Omental fat pad (tissue), 4 donors: Measurements from ENCODE around the gene MSH5. TPM values are rescaled to one million over a fixed set of nuclear protein-coding genes. Genes with fewer than 3 reads are reported as not detected.
"Not testable (repeated sequence)": the region's sequence is repeated elsewhere in the genome, so short reads cannot be mapped to it uniquely, and the experiment has no call there.

Experiments used
- ATAC-seq: fragments of 150-250 bp; one replicate; pipeline ENCODE4 v1.9.1; 2016; ENCODE audit warnings: mild to moderate bottlenecking, moderate library complexity; ENCODE audit not compliant: low FRiP score
- DNase-seq: peaks from one replicate; pipeline ENCODE4 v3.0.0-alpha.2; 2019; ENCODE audit warnings: low spot score
- CTCF ChIP-seq, 3 donors: fragments of 450-650 bp; IDR thresholded peaks; one replicate each; pipeline ENCODE4 v1.5.1; 2016 to 2017; ENCODE audit warnings: antibody characterized with exemption in 3 of 3, mild to moderate bottlenecking in 3 of 3, moderate library complexity in 2 of 3
- total RNA-seq, 4 donors: library from RNA; depleted of rRNA; stranded (reverse); fragments of >200 nt; gene quantifications; one replicate each; pipeline ENCODE4 v1.1.0, GENCODE V29; 2016

MSH5 gene
- total RNA-seq, 4 donors from 2014 or later = 5.4 to 17.0 (median 7.3) TPM

DNA sequence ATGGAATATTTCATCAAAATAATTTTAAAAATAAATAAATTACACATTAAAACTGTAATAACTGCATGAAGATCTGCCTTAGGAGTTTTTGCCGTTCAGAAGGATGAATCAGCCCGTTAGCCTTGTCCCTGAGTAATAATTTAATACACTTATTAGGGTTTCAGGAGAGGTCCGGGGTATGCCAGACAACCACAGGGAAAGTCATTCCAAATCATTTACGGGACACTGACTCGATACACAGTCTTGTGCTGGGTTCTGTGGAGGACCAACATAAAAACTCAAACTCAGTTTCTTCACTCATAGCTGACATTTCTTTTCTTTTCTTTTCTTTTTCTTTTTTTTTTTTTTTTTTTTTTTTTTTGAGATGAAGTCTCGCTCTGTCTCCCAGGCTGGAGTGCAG lies 33.9 kb upstream of the MSH5 start:
- no peak for TF ChIP-seq CTCF (IDR thresholded peaks at IDR 0.05)
- DNase-seq (no peak), ATAC-seq (no peak)

DNA sequence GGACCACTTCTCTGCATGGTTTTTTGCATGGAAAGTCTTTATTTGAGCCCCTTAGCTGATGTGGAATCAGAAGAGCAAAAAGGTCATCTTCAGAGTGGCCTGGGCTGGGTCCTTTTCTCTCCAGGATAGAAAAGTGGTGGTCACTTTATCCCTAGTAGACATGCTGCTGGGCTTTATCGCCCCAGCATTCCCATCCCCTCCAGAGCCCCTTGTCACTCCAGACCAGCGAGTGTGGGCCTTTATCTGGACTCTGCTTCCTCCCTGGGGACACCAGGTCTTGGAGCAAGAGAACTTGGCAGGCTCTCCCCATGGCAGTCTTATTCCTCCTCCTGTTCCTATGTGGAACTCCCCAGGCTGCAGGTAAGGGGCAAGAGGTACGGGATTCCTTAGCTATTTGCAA lies 33.2 kb upstream of the MSH5 start, which contains the start of gene LY6G6F:
Gene LY6G6F, plus strand, starts transcription at position 268 of the 400 bp plus-strand sequence. Its CDS starts 41 bp downstream, at position 309.
- no peak for TF ChIP-seq CTCF (IDR thresholded peaks at IDR 0.05)
- no peak for DNase-seq

GRCh38 chr6:31707701-31708100 lies 32.1 kb upstream of the MSH5 start:
- no peak for DNase-seq
- TF ChIP-seq CTCF (IDR thresholded peaks at IDR 0.05) = no peak
- no peak for ATAC-seq

More for the DNA sequence above, 33.2 kb upstream of the MSH5 start, which contains the start of gene LY6G6F:
- ATAC-seq = no peak

DNA sequence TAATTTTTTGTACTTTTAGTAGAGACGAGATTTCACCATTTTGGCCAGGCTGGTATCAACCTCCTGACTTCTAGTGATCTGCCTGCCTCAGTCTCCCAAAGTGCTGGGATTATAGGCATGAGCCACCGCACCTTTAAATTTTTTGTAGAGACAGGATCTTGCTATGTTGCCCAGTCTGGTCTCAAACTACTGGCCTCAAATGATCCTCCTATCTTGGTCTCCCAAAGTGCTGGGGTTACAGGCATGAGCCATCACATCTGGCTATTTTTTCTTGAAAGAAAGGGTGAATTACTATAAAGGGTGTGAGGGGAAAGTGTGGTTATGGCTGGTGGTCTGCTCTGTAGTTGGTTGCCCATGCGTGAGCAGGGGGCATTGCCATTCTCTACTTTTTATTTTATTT lies 31.6 kb upstream of the MSH5 start:
- TF ChIP-seq CTCF (IDR thresholded peaks at IDR 0.05) = no peak
- no peak for DNase-seq
- ATAC-seq = no peak

GRCh38 chr6:31709157-31709556 lies 30.6 kb upstream of the MSH5 start:
- not testable (repeated sequence) for DNase-seq, ATAC-seq

DNA sequence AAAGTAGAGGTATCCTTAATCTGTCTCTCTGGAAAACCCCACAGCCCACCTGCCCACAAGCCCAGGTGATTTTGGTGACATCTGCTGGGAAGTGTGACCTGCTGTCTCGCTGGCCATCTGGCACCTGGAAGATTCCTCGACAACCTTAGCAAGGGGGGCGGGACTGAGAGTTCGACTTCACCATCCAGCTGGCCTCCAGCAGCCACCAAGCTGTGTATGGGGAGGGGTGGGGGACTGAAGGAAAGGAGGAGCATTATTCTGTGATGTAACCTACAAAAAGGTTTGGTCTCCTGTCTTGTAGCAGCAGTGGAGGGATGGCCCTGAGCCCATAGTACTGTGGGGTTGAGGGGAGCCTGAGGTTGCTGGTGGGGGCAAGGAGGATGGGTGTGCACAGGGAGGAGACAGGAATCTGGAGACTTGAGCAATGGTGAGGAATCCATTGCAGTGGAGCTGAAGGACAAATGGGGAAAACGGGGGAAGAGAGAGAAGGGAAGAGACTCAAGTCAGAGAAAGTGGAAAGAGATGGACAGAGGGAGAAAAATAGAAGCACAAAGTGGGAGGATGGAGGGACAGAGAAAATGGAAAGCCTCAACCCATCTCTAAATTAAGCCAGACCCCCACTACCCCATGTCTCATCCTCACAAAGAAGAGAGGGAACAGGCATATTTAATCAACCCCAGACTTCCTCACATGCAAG lies 29.1 kb upstream of the MSH5 start:
- TF ChIP-seq CTCF (IDR thresholded peaks at IDR 0.05) = no peak
- ATAC-seq (no peak), DNase-seq (no peak)

GRCh38 chr6:31711233-31711632 lies 28.6 kb upstream of the MSH5 start:
- TF ChIP-seq CTCF (IDR thresholded peaks at IDR 0.05) = no peak
- DNase-seq (no peak), ATAC-seq (no peak)
